AG09309 (cell line): Measurements from ENCODE around the gene SLC24A3.

ENCODE experiments used
- DNase-seq: peaks from one replicate; pipeline ENCODE4 v3.0.0-alpha.2; 2010; ENCODE audit warnings: low read depth
- H3K4me3 ChIP-seq: 2 replicates; pipeline ENCODE4 v1.5.1; 2011; ENCODE audit warnings: mild to moderate bottlenecking, low read depth, low read length, moderate library complexity; ENCODE audit not compliant: control insufficient read depth
- CTCF ChIP-seq: IDR thresholded peaks from 2 replicates; pipeline ENCODE4 v1.5.1; 2011; ENCODE audit warnings: mild to moderate bottlenecking, low read depth, low read length, inconsistent platforms; ENCODE audit not compliant: insufficient read depth, control insufficient read depth; ENCODE audit errors: missing control alignments

Gene SLC24A3

GRCh38 chr20:19543101-19543500 lies 330.7 kb downstream of the SLC24A3 start:
- no peak for DNase-seq
- no peak for TF ChIP-seq CTCF
- H3K4me3 ChIP-seq: no peak overlapping the region

GRCh38 chr20:19544684-19545083 lies 332.2 kb downstream of the SLC24A3 start:
- no peak overlapping the region for H3K4me3 ChIP-seq
- no peak for TF ChIP-seq CTCF
- no peak for DNase-seq

DNA sequence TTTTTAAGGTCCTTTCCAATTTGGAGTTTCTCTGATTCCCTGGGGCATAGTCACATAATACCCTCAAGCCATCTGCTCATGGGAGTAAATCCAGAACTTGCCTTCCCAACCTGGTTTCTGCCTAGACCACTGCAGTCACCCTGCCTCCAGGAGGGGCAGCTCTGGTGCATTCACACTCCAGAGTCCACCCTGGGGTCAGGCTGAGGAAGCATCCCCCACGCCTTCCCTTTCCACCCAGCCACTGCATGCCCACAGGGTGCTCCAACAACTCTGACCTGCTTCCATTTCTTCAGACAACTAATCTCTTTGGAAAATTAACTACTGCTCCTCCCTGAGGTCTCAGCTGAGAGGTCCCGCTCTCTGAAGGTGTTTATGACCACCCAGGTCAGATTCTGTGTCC lies 334.2 kb downstream of the SLC24A3 start:
- TF ChIP-seq CTCF: no peak
- no peak for DNase-seq
- no peak overlapping the region for H3K4me3 ChIP-seq

GRCh38 chr20:19547547-19547946 lies 335.1 kb downstream of the SLC24A3 start:
- TF ChIP-seq CTCF: no peak
- no peak overlapping the region for H3K4me3 ChIP-seq
- no peak for DNase-seq

DNA sequence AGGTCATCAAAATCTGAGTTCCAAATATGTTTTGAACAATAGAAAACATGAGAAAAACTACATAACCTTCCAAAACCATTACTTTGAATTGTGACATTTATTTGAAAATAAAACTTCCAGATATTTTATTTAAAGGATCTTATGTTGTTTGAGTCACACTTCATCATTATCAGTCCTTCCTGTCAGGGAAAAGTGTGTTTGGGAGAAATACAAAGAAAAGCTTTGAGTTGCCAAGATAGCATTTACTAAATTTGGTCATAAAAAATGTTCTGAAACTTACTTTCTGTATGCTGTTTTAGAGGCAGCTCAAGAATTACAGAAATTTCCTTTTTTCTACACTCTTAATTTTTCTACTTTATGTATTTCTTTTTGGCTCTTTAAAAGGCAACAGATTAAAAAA lies 337.5 kb downstream of the SLC24A3 start:
- no peak for TF ChIP-seq CTCF
- no peak overlapping the region for H3K4me3 ChIP-seq
- no peak for DNase-seq

GRCh38 chr20:19552221-19553180 lies 340.1 kb downstream of the SLC24A3 start:
- no peak overlapping the region for H3K4me3 ChIP-seq
- no peak for DNase-seq
- no peak for TF ChIP-seq CTCF
